Activated B cell treated with CpG ODN at 0.5 μM for 24 hours (primary cell): Measurements from ENCODE around the gene ABHD13. TPM values are rescaled to one million over a fixed set of nuclear protein-coding genes. Genes with fewer than 3 reads are reported as not detected.

Experiments
- ATAC-seq: fragments of 200-7000 bp; cut with Tn5 transposase; one replicate; pipeline ENCODE4 v1.10.0; 2021; ENCODE audit warnings: low read depth, mild to moderate bottlenecking, moderate library complexity
- CTCF ChIA-PET: fragments of 350-600 bp; sonication (Branson Sonifier 250); formaldehyde crosslinking; loops from one replicate; lab custom pipeline; 2021; ENCODE audit warnings: antibody characterized with exemption; lab: Charles Lee
- POLR2A ChIA-PET: fragments of 350-600 bp; sonication (Branson Sonifier 250); formaldehyde crosslinking; loops from one replicate; lab custom pipeline; 2021; ENCODE audit warnings: antibody characterized with exemption; lab: Charles Lee
- DNase-seq: peaks from one replicate; pipeline ENCODE4 v3.0.0; 2022
- H3K27ac Mint-ChIP-seq: one replicate; pipeline ENCODE4 v1.8.0; 2020; ENCODE audit warnings: mixed read lengths
- H3K27me3 Mint-ChIP-seq: one replicate; pipeline ENCODE4 v1.8.0; 2021; ENCODE audit warnings: mixed read lengths
- H3K36me3 Mint-ChIP-seq: one replicate; pipeline ENCODE4 v1.8.0; 2021; ENCODE audit warnings: low read depth, mixed read lengths
- H3K4me1 Mint-ChIP-seq: one replicate; pipeline ENCODE4 v1.8.0; 2021; ENCODE audit warnings: mixed read lengths
- H3K4me3 Mint-ChIP-seq: one replicate; pipeline ENCODE4 v1.8.0; 2020; ENCODE audit warnings: mild to moderate bottlenecking, mixed read lengths
- H3K9me3 Mint-ChIP-seq: one replicate; pipeline ENCODE4 v1.8.0; 2020; ENCODE audit warnings: mixed read lengths
- intact Hi-C: fragments of 100-400 bp; cut with micrococcal nuclease; formaldehyde crosslinking; loops from one replicate; pipeline ENCODE4 v1.15.1; 2024
- total RNA-seq: library from RNA; stranded (reverse); gene quantifications from 2 replicates; pipeline ENCODE4 v1.2.3, GENCODE V29; 2022
- TF ChIP-seq, protein P1 (sequence below): fragments of 200-600 bp; IDR thresholded peaks from one replicate; pipeline ENCODE4 v1.8.0; 2022; ENCODE audit warnings: antibody characterized with exemption, mild to moderate bottlenecking

ABHD13 gene
- total RNA-seq, 1 donor from 2014 or later = 10.9 TPM

DNA sequence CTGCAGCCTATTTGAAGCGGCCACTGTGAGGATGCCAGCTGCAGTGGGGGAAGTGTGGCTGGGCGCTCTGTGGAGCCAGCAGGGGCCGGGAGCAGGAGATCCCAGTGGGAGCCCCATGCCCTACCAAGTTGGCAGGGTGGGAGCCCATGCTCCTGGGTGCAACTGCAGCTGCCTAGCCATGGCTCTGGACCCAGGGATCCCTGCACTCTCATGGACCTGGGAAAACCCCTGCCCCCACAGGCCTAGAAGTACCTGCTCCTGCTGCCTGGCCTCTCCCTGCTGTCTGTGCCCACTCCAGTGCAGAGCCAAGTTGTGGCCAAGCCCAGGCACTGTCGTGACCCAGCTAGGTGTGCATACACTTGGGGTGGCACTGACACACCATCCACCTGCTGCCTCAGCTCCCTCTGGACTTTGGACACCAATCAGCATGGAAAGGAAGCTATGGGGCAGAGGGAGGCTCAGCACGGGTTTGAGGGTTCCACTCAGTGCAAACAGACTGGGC is 23.7 kb upstream of the ABHD13 start:
- Mint-ChIP-seq H3K4me3 (no peak overlapping the region), H3K27me3 (peaks cover 4% of the 10 kb centered on the region), H3K36me3 (peaks cover 3% of the 10 kb centered on the region), H3K9me3 (peaks cover 25% of the 10 kb centered on the region), H3K4me1 (no peaks in the 10 kb centered on the region), H3K27ac (no peak overlapping the region)
- no peak for DNase-seq
- CTCF ChIA-PET = interaction anchor here (1.1 kb wide), 1 partner anchor 38 kb away, joined by 3 read pairs; no protein-coding TSS in a partner anchor
- no peak for ATAC-seq
- TF ChIP-seq, protein P1, sequence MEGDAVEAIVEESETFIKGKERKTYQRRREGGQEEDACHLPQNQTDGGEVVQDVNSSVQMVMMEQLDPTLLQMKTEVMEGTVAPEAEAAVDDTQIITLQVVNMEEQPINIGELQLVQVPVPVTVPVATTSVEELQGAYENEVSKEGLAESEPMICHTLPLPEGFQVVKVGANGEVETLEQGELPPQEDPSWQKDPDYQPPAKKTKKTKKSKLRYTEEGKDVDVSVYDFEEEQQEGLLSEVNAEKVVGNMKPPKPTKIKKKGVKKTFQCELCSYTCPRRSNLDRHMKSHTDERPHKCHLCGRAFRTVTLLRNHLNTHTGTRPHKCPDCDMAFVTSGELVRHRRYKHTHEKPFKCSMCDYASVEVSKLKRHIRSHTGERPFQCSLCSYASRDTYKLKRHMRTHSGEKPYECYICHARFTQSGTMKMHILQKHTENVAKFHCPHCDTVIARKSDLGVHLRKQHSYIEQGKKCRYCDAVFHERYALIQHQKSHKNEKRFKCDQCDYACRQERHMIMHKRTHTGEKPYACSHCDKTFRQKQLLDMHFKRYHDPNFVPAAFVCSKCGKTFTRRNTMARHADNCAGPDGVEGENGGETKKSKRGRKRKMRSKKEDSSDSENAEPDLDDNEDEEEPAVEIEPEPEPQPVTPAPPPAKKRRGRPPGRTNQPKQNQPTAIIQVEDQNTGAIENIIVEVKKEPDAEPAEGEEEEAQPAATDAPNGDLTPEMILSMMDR = no peak
- intact Hi-C loops = no loop called here
- POLR2A ChIA-PET = no interaction called here

DNA sequence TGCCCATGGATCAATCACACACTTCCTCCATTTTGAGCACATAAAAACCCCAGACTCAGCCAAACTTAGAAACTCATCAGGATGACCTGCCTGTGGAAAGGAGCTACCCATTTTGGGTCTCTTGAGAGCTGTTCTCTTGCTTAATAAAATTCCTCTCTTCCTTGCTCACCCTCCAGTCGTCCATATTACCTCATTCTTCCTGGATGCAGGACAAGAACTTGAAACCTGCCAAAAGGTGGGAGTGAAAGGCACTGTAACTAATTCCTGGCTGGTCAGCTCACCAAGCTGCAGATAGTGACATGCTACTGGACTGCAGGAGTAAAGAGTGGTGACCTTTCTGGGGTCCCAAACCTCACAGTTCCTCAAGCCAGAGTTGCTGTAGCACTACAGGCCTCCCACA is 23.0 kb upstream of the ABHD13 start:
- H3K36me3 Mint-ChIP-seq = peaks cover 3% of the 10 kb centered on the region
- TF ChIP-seq, protein P1 = no peak
- no peak for ATAC-seq
- no peak for DNase-seq
- POLR2A ChIA-PET = no interaction called here
- CTCF ChIA-PET = no interaction called here
- no peaks in the 10 kb centered on the region for H3K4me1 Mint-ChIP-seq
- peaks cover 22% of the 10 kb centered on the region for H3K9me3 Mint-ChIP-seq
- H3K27me3 Mint-ChIP-seq = peaks cover 2% of the 10 kb centered on the region
- intact Hi-C loops = no loop called here
- no peak overlapping the region for H3K4me3 Mint-ChIP-seq
- H3K27ac Mint-ChIP-seq = no peak overlapping the region

DNA sequence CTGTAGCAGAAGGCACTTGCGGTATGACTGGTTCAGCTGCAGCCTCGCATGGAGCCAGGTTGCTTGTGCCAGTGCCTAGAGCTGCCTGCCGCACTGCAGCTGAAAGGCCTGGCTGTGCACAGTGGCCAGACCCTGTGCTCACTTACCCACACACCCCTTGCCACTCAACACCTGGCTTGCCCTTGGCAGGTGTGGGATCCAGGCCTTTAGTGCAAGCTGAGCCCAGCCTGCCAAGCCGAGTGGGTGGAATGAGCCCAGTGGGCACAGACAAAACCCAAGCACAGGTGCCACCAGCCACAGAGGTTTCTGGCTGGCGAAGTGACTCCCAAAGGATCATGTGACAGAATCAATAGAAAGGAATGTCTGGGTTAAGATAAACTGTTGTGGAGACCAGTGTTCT is 22.3 kb upstream of the ABHD13 start:
- H3K27ac Mint-ChIP-seq = no peak overlapping the region
- peaks cover 22% of the 10 kb centered on the region for H3K9me3 Mint-ChIP-seq
- peaks cover 3% of the 10 kb centered on the region for H3K36me3 Mint-ChIP-seq
- no peaks in the 10 kb centered on the region for H3K4me1 Mint-ChIP-seq
- ATAC-seq (no peak), DNase-seq (no peak)
- CTCF ChIA-PET = no interaction called here
- TF ChIP-seq, protein P1 = no peak
- POLR2A ChIA-PET = no interaction called here
- intact Hi-C loops = no loop called here
- H3K4me3 Mint-ChIP-seq = no peak overlapping the region
- H3K27me3 Mint-ChIP-seq = peaks cover 2% of the 10 kb centered on the region

DNA sequence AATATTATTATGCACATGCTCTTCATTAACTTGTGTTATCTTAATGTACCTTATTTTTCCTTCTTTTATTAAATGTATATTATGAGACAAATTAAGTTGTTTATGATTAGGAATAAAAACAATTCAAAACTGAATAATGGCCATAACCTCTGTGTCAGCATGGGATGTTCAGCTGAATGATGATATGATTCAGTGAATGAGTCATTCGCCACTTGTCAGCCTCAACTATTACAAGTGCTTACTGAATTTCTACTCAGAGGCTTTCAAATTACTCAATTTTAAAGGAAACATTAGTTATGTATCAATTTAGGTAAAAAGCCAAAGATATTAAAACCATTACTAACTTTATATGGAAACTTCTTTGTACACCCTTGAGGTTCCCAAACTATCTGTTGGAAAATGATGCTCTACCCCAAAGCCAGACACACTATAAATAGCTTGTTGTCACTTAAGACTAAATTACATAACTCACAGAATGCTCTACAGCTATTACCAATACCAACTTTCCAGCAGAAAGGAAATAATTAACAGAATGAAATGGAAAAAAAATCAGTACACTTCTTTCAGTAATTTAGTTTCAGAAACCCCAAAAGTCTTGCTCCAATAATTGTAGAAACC is 17.3 kb upstream of the ABHD13 start:
- H3K9me3 Mint-ChIP-seq = peaks cover 6% of the 10 kb centered on the region
- TF ChIP-seq, protein P1 = no peak
- ATAC-seq = no peak
- H3K4me1 Mint-ChIP-seq = no peaks in the 10 kb centered on the region
- ChIA-PET CTCF (no interaction called here), POLR2A (no interaction called here)
- intact Hi-C loops = no loop called here
- no peaks in the 10 kb centered on the region for H3K36me3 Mint-ChIP-seq
- peaks cover 2% of the 10 kb centered on the region for H3K27me3 Mint-ChIP-seq
- no peak for DNase-seq
- H3K27ac Mint-ChIP-seq = no peak overlapping the region
- H3K4me3 Mint-ChIP-seq = no peak overlapping the region

DNA sequence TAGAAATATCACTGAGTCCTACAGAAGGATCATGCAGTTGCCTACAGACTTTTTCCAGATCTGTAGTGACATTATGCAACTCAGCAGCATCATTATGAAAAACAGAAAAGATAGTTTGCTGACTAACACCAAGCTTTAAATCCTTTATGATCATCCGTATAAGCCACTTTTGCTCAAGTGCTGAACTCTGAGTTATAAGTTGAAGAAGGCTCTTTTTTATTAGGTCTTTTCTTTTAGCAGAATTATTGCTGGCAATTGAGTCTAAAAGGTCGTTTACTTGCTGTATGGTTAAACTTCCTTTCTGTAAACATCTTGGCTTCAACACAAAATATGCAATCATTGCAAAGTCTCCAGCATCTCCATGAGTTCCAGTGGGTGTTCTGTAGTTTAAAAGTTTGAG is 7.6 kb upstream of the ABHD13 start:
- POLR2A ChIA-PET = interaction anchor here (1.5 kb wide), 1 partner anchor 8 kb away, joined by 4 read pairs; the partner anchor contains the start of gene ABHD13
- intact Hi-C loops = no loop called here
- Mint-ChIP-seq H3K4me1 (peaks cover 43% of the 10 kb centered on the region), H3K9me3 (peaks cover 2% of the 10 kb centered on the region), H3K36me3 (peaks cover 31% of the 10 kb centered on the region), H3K27me3 (no peaks in the 10 kb centered on the region), H3K4me3 (no peak overlapping the region), H3K27ac (no peak overlapping the region)
- TF ChIP-seq, protein P1 = no peak
- no peak for DNase-seq
- CTCF ChIA-PET = interaction anchor here (1.2 kb wide), 1 partner anchor 54 kb away, joined by 3 read pairs; no protein-coding TSS in a partner anchor
- no peak for ATAC-seq
